NCI-H2171 treated with DMSO at 0.1 percent for 48 hours (cell line): Measurements from ENCODE around the gene STIM1.
"Not testable (repeated sequence)": the region's sequence is repeated elsewhere in the genome, so short reads cannot be mapped to it uniquely, and the experiment has no call there.

ENCODE experiments used
- DNase-seq: peaks from one replicate; lab custom pipeline; 2025; lab: John Stamatoyannopoulos, UW

Gene STIM1

GRCh38 chr11:4027746-4028145 lies 172.3 kb downstream of the STIM1 start:
- no peak for DNase-seq

DNA sequence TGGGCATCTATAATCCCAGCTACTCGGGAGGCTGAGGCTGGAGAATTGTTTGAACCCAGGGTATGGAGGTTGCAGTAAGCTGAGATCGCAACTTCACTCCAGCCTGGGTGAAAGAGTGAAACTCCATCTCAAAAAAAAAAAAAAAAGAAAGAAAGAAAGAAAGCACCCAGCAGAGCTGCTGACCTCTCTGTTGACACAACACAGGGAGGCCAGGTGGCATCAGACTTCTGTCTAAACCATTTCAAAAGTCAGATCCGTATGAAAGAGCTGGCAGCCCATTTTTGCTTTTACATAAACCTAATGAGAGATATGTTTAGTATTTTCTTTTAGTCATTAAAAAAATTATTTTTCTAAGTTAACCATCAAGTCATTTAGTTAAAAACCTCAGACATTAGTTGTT lies 174.7 kb downstream of the STIM1 start:
- no peak for DNase-seq

DNA sequence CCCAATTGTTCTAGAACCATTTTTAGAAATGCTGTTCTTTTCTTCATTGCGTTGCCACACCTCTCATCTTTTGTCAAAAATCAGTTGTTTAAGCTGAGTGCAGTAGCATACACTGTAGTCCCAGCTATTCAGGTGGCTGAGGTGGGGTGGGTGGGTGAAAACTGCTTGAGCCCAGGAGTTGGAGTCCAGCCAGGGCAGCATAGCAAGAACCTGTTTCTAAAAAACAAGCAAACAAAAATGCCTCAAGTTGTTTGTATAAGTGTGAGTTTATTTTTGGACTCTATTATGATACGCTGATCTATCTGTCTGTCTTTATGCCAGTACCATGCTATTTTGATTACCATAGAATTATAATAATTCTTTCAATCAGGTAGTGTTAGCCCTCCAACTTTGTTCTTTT lies 176.6 kb downstream of the STIM1 start:
- DNase-seq = no peak

GRCh38 chr11:4035985-4036384 lies 180.5 kb downstream of the STIM1 start:
- DNase-seq = no peak

- DNase-seq = no peak
Measured at GRCh38 chr11:4039011-4039410, 183.5 kb downstream of the STIM1 start.

DNA sequence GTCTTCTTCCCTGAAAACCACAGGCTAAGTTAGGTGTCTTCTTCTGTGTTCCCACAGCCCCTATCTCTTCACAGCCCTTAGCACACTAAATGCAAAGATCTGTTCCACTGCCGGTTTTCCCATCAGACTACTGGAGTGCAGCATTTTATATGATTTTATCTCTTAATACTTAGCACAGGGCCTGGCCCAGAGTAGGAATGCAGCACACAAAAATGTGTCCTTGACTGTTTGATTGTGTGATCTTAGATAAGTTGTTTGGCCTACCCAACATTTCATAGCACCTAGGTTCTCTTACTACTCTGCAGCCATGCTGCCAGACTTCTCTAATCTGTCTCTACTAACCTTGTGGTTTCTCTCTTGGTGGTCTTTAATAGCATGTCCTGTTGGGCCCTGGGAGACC lies 185.0 kb downstream of the STIM1 start:
- no peak for DNase-seq

GRCh38 chr11:4041731-4042391 lies 186.4 kb downstream of the STIM1 start:
- DNase-seq = no peak

- DNase-seq = no peak
Measured at GRCh38 chr11:4044976-4045646, 189.6 kb downstream of the STIM1 start.

GRCh38 chr11:4048340-4048739 lies 192.9 kb downstream of the STIM1 start:
- DNase-seq = no peak

DNA sequence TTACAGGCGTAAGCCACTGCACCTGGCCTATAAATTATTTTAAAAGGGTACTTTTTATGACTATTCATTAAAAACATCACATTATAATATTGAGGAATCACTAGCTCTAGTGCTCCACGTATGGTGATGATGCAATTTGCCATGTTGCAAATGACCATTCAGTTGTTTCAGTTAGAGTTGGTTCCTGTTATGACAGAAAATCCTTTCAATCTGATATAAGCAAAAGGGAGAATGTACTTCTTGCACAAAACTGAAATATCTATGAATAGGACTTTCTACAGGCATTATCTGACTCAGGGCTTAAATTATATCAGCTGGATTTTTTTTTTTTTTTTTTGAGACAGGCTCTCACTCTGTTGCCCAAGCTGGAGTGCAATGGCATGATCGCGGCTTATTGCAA lies 193.5 kb downstream of the STIM1 start:
- no peak for DNase-seq

- DNase-seq = no peak
Measured at GRCh38 chr11:4050138-4050537, 194.7 kb downstream of the STIM1 start.

- not testable (repeated sequence) for DNase-seq
Measured at GRCh38 chr11:4053200-4053599, 197.7 kb downstream of the STIM1 start.

GRCh38 chr11:4054643-4055042 lies 199.2 kb downstream of the STIM1 start:
- no peak for DNase-seq

GRCh38 chr11:4059424-4059823 lies 204.0 kb downstream of the STIM1 start:
- DNase-seq = no peak

GRCh38 chr11:4060182-4060923 lies 204.9 kb downstream of the STIM1 start:
- no peak for DNase-seq

GRCh38 chr11:4061700-4062099 lies 206.2 kb downstream of the STIM1 start:
- DNase-seq = no peak

DNA sequence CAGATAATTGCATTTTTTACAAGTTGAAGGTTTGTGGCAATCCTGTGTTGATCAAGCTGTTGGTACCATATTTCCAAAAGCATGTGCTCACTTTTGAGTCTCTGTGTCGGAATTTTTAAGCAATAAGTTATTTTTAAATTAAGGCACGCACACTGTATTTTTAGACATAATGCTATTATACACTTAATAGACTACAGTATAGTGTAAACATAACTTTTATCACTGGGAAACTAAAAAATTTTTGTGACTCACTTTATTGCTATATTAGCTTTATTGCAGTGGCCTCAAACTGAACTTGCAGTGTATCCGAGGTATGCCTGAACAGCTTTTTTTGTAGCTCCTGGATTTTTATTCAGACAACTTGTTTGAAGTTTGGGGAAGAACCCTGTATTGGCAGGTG lies 207.9 kb downstream of the STIM1 start:
- no peak for DNase-seq

DNA sequence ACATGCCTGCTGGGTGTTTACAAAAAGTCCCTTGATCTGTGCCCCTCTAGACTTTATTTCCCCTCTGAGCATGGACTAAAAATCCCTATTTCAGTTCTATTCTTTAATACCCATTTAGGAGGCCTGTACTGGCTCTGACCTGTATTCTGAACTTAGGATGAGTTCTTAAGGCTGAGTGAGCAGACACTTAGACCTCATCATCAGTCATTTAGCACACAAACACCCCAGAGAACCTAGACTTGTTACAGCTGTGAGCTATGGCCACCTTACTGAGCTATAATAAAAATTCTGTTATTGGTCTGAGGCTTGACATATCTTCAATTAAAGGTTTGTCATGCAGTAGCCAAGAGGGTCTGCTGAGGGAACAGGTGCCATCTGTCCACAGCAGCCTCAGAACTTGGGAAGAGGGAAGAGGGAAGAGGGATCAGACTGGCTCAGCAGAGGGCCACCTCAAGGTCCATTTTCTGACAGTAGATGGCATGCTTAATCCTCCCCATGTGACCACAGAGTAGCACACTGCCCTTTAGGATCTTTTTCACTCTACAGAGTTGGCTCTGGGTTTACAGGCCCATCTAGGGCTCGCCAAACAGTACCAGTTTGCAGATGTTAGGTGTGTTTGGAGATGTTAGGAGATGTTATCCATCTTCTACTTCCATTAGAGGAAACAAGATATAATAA lies 209.0 kb downstream of the STIM1 start:
- DNase-seq = no peak

GRCh38 chr11:4065086-4065485 lies 209.6 kb downstream of the STIM1 start:
- DNase-seq = no peak

GRCh38 chr11:4065601-4066377 lies 210.3 kb downstream of the STIM1 start:
- DNase-seq = no peak

DNA sequence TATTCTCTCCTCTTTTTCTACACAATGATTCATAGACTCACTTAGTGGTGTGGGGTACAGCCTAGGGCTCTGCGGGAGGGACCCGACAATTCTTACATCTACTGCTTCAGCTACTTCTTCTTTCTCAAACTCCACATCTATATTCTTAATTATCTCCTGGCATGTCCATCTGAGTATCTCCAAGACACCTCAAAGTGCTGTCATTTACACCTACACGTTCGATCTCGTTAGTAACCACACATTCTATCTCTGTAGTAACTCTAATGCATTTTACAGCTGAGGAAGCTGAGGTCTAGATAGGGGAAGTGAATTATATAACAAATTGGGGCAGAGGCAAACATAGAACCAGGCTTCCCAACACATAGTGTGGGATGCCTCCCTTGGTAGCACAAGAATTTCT lies 211.4 kb downstream of the STIM1 start:
- no peak for DNase-seq

DNA sequence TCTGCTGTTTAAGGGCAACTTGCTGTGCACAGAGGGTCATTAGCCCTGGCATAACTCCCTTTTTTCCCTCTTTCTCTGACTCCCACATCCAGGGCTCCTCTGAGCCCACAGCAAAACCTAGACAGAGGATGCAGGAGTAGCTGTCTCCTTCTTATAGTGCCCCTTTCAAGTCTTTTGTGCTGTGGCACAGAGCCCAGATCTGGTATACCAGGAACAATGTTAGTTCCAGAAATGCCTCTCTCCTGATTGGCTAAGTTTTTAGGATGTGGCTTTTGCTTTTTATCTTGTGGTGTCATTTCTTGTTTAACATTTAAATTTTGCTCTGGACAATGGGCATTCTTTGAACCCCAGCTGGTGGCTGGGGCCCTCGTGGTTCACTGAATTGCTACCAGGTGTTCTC lies 213.5 kb downstream of the STIM1 start:
- no peak for DNase-seq
